SK-N-SH (cell line): ENCODE results near the gene SLCO3A1.

ENCODE experiments used
- CHD2 ChIP-seq: fragments of 150-350 bp; IDR thresholded peaks from 2 replicates; pipeline ENCODE4 v1.6.1; 2018; ENCODE audit warnings: low read length; ENCODE audit not compliant: partially characterized antibody
- CTCF ChIP-seq: fragments of 200-600 bp; sonication (generic); IDR thresholded peaks from 2 replicates; pipeline ENCODE4 v1.6.1; 2017; ENCODE audit warnings: antibody characterized with exemption, mild to moderate bottlenecking, moderate library complexity
- EZH2phosphoT487 ChIP-seq: fragments of 200-600 bp; sonication (generic); IDR thresholded peaks from 2 replicates; pipeline ENCODE4 v1.6.1; 2017; ENCODE audit warnings: low read depth, mixed run types, mild to moderate bottlenecking, antibody characterized with exemption, moderate library complexity, borderline replicate concordance
- FOSL2 ChIP-seq: IDR thresholded peaks from 2 replicates; pipeline ENCODE4 v1.4.0; 2012; ENCODE audit warnings: low read depth, mild to moderate bottlenecking, moderate library complexity, borderline replicate concordance
- POLR2AphosphoS5 ChIP-seq: IDR thresholded peaks from 2 replicates; pipeline ENCODE4 v1.6.1; 2012; ENCODE audit warnings: low read depth, low read length

GRCh38 chr15:91947293-91947679 is 93.8 kb downstream of the SLCO3A1 start:
- TF ChIP-seq POLR2AphosphoS5 (no peak), CHD2 (no peak), EZH2phosphoT487 (no peak), CTCF (no peak), FOSL2 (no peak)
